ENCODE data around the gene NDUFS7. TPM values are rescaled to one million over a fixed set of nuclear protein-coding genes. Genes with fewer than 3 reads are reported as not detected.

NDUFS7 gene
- total RNA-seq, 1 donor from 2014 or later = 104 TPM

- H3K27ac Mint-ChIP-seq = no peak overlapping the region
- H3K4me3 Mint-ChIP-seq (ENCODE audit: low read depth) = no peak overlapping the region
- intact Hi-C loops (cut with micrococcal nuclease) = no loop called here
- H3K4me1 Mint-ChIP-seq (ENCODE audit: low read depth) = no peaks in the 10 kb centered on the region
- no peak for DNase-seq (ENCODE audit: low spot score)
- H3K36me3 Mint-ChIP-seq (ENCODE audit: low read depth) = peaks cover 62% of the 10 kb centered on the region
- no peaks in the 10 kb centered on the region for H3K9me3 Mint-ChIP-seq
- no peaks in the 10 kb centered on the region for H3K27me3 Mint-ChIP-seq (ENCODE audit: low read depth)
These were observed 39.9 kb downstream of the NDUFS7 start for GRCh38 chr19:1423436-1424191.

- intact Hi-C loops (cut with micrococcal nuclease) = no loop called here
- Mint-ChIP-seq H3K27ac (no peak overlapping the region), H3K36me3 (ENCODE audit: low read depth) (peaks cover 56% of the 10 kb centered on the region), H3K4me1 (ENCODE audit: low read depth) (no peaks in the 10 kb centered on the region), H3K9me3 (no peaks in the 10 kb centered on the region), H3K4me3 (ENCODE audit: low read depth) (no peak overlapping the region), H3K27me3 (ENCODE audit: low read depth) (no peaks in the 10 kb centered on the region)
- DNase-seq (ENCODE audit: low spot score) = no peak
These were observed 40.7 kb downstream of the NDUFS7 start for GRCh38 chr19:1424192-1424955.

GRCh38 chr19:1425102-1425837 is 41.6 kb downstream of the NDUFS7 start:
- no peaks in the 10 kb centered on the region for H3K4me1 Mint-ChIP-seq (ENCODE audit: low read depth)
- H3K27me3 Mint-ChIP-seq (ENCODE audit: low read depth) = no peaks in the 10 kb centered on the region
- H3K9me3 Mint-ChIP-seq = no peaks in the 10 kb centered on the region
- no peak overlapping the region for H3K27ac Mint-ChIP-seq
- intact Hi-C loops (cut with micrococcal nuclease) = no loop called here
- H3K36me3 Mint-ChIP-seq (ENCODE audit: low read depth) = peaks cover 55% of the 10 kb centered on the region
- no peak overlapping the region for H3K4me3 Mint-ChIP-seq (ENCODE audit: low read depth)
- no peak for DNase-seq (ENCODE audit: low spot score)

- Mint-ChIP-seq H3K36me3 (ENCODE audit: low read depth) (peaks cover 53% of the 10 kb centered on the region), H3K27ac (no peak overlapping the region), H3K4me1 (ENCODE audit: low read depth) (no peaks in the 10 kb centered on the region), H3K27me3 (ENCODE audit: low read depth) (no peaks in the 10 kb centered on the region), H3K9me3 (no peaks in the 10 kb centered on the region), H3K4me3 (ENCODE audit: low read depth) (no peak overlapping the region)
- DNase-seq (ENCODE audit: low spot score) = no peak
- intact Hi-C loops (cut with micrococcal nuclease) = no loop called here
These were observed 42.2 kb downstream of the NDUFS7 start for GRCh38 chr19:1425902-1426301.

GRCh38 chr19:1426736-1427135 is 43.0 kb downstream of the NDUFS7 start:
- no peaks in the 10 kb centered on the region for H3K9me3 Mint-ChIP-seq
- no peak overlapping the region for H3K4me3 Mint-ChIP-seq (ENCODE audit: low read depth)
- intact Hi-C loops (cut with micrococcal nuclease) = no loop called here
- H3K4me1 Mint-ChIP-seq (ENCODE audit: low read depth) = no peaks in the 10 kb centered on the region
- no peak for DNase-seq (ENCODE audit: low spot score)
- peaks cover 51% of the 10 kb centered on the region for H3K36me3 Mint-ChIP-seq (ENCODE audit: low read depth)
- H3K27ac Mint-ChIP-seq = no peak overlapping the region
- no peaks in the 10 kb centered on the region for H3K27me3 Mint-ChIP-seq (ENCODE audit: low read depth)

- H3K4me3 Mint-ChIP-seq (ENCODE audit: low read depth) = no peak overlapping the region
- no peak for DNase-seq (ENCODE audit: low spot score)
- H3K9me3 Mint-ChIP-seq = no peaks in the 10 kb centered on the region
- H3K27ac Mint-ChIP-seq = no peak overlapping the region
- intact Hi-C loops (cut with micrococcal nuclease) = no loop called here
- peaks cover 52% of the 10 kb centered on the region for H3K36me3 Mint-ChIP-seq (ENCODE audit: low read depth)
- no peaks in the 10 kb centered on the region for H3K4me1 Mint-ChIP-seq (ENCODE audit: low read depth)
- no peaks in the 10 kb centered on the region for H3K27me3 Mint-ChIP-seq (ENCODE audit: low read depth)
These were observed 43.7 kb downstream of the NDUFS7 start for GRCh38 chr19:1427221-1427920.

- Mint-ChIP-seq H3K4me3 (ENCODE audit: low read depth) (no peak overlapping the region), H3K4me1 (ENCODE audit: low read depth) (no peaks in the 10 kb centered on the region), H3K27ac (no peak overlapping the region), H3K9me3 (no peaks in the 10 kb centered on the region), H3K27me3 (ENCODE audit: low read depth) (no peaks in the 10 kb centered on the region), H3K36me3 (ENCODE audit: low read depth) (peaks cover 41% of the 10 kb centered on the region)
- intact Hi-C loops (cut with micrococcal nuclease) = no loop called here
- DNase-seq (ENCODE audit: low spot score) = no peak
These were observed 45.2 kb downstream of the NDUFS7 start for GRCh38 chr19:1428738-1429391.

- H3K4me1 Mint-ChIP-seq (ENCODE audit: low read depth) = no peaks in the 10 kb centered on the region
- no peak overlapping the region for H3K4me3 Mint-ChIP-seq (ENCODE audit: low read depth)
- DNase-seq (ENCODE audit: low spot score) = no peak
- H3K9me3 Mint-ChIP-seq = no peaks in the 10 kb centered on the region
- peaks cover 35% of the 10 kb centered on the region for H3K36me3 Mint-ChIP-seq (ENCODE audit: low read depth)
- no peak overlapping the region for H3K27ac Mint-ChIP-seq
- intact Hi-C loops (cut with micrococcal nuclease) = no loop called here
- H3K27me3 Mint-ChIP-seq (ENCODE audit: low read depth) = no peaks in the 10 kb centered on the region
These were observed 46.0 kb downstream of the NDUFS7 start for GRCh38 chr19:1429750-1430149.

GRCh38 chr19:1430246-1430645 is 46.5 kb downstream of the NDUFS7 start:
- H3K4me3 Mint-ChIP-seq (ENCODE audit: low read depth) = no peak overlapping the region
- H3K9me3 Mint-ChIP-seq = no peaks in the 10 kb centered on the region
- no peaks in the 10 kb centered on the region for H3K4me1 Mint-ChIP-seq (ENCODE audit: low read depth)
- no peak overlapping the region for H3K27ac Mint-ChIP-seq
- no peak for DNase-seq (ENCODE audit: low spot score)
- no peaks in the 10 kb centered on the region for H3K27me3 Mint-ChIP-seq (ENCODE audit: low read depth)
- intact Hi-C loops (cut with micrococcal nuclease) = no loop called here
- H3K36me3 Mint-ChIP-seq (ENCODE audit: low read depth) = peaks cover 31% of the 10 kb centered on the region

GRCh38 chr19:1431759-1432506 is 48.2 kb downstream of the NDUFS7 start:
- Mint-ChIP-seq H3K4me3 (ENCODE audit: low read depth) (no peak overlapping the region), H3K27me3 (ENCODE audit: low read depth) (no peaks in the 10 kb centered on the region), H3K27ac (no peak overlapping the region), H3K36me3 (ENCODE audit: low read depth) (peaks cover 30% of the 10 kb centered on the region), H3K4me1 (ENCODE audit: low read depth) (no peaks in the 10 kb centered on the region), H3K9me3 (no peaks in the 10 kb centered on the region)
- intact Hi-C loops (cut with micrococcal nuclease) = no loop called here
- DNase-seq (ENCODE audit: low spot score) = no peak

- Mint-ChIP-seq H3K27ac (no peak overlapping the region), H3K27me3 (ENCODE audit: low read depth) (no peaks in the 10 kb centered on the region), H3K4me1 (ENCODE audit: low read depth) (peaks cover under 1% of the 10 kb centered on the region), H3K36me3 (ENCODE audit: low read depth) (peaks cover 30% of the 10 kb centered on the region), H3K9me3 (no peaks in the 10 kb centered on the region), H3K4me3 (ENCODE audit: low read depth) (no peak overlapping the region)
- intact Hi-C loops (cut with micrococcal nuclease) = no loop called here
- DNase-seq (ENCODE audit: low spot score) = no peak
These were observed 48.8 kb downstream of the NDUFS7 start for GRCh38 chr19:1432507-1432887.
